HG02970 (cell line): Measurements from ENCODE around the gene ACAT1.
"Not testable (repeated sequence)": the region's sequence is repeated elsewhere in the genome, so short reads cannot be mapped to it uniquely, and the experiment has no call there.

Experiments used
- ATAC-seq: cut with Tn5 transposase; IDR thresholded peaks from one replicate; pipeline ENCODE4 v1.9.1; 2021; ENCODE audit warnings: mild to moderate bottlenecking, moderate library complexity, moderate number of reproducible peaks; ENCODE audit not compliant: unreplicated experiment, low FRiP score

ACAT1 gene

GRCh38 chr11:108142304-108142703 lies 20.9 kb downstream of the ACAT1 start:
- no peak for ATAC-seq

DNA sequence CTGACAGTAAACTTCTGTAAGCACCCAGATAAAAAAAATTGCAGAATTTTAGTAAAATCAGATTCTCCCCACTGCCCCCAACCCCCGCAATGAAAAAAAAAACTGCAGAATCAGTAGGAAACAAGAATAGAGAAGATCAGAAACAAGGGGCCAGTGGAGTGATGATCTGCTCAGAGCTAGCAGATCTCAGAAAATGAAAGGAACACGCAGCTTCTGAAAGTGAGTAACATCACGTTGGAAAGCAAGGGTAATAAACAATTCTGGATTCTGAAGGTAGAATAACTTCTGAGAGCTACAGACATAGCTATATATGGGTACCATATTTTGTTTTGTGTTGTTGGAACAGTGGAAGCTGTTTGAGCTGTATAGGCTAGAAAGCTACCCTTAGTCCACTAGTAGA lies 23.2 kb downstream of the ACAT1 start:
- ATAC-seq: no peak

GRCh38 chr11:108147150-108147549 lies 25.8 kb downstream of the ACAT1 start:
- no peak for ATAC-seq

- no peak for ATAC-seq
Observed at GRCh38 chr11:108148556-108148955, 27.2 kb downstream of the ACAT1 start.

GRCh38 chr11:108154591-108154990 lies 33.2 kb downstream of the ACAT1 start:
- ATAC-seq: no peak

DNA sequence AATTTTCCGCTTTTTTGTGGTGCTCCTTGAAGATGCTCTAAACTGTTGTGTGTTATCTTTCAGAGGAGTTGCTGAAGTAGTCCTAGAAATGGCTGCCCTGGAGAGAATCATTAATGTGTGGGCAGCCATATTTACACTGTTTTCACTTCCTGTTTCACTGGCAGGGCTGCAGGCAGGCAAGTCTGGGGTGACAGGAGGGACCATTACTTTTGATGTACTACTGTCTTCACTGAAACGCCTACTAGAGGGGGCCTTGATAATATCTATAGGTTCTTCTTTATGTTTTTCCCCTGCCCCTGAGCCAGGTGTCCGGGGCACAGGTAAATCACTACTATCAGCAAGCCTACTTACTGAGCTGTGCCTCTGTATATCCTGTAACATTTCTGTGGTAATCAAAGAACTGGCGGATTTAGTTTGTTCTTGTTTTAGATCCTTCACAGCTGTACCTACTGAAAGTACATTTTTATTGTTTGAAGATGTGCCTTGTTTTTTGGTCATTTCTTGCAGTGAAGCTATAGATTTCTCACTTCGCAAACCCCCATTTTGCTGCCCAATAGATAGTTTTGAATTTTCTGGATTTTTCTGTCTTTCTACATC lies 39.7 kb downstream of the ACAT1 start:
- peak; percentile 90 for ATAC-seq

- not testable (repeated sequence) for ATAC-seq
Observed at GRCh38 chr11:108162878-108163277, 41.5 kb downstream of the ACAT1 start.

DNA sequence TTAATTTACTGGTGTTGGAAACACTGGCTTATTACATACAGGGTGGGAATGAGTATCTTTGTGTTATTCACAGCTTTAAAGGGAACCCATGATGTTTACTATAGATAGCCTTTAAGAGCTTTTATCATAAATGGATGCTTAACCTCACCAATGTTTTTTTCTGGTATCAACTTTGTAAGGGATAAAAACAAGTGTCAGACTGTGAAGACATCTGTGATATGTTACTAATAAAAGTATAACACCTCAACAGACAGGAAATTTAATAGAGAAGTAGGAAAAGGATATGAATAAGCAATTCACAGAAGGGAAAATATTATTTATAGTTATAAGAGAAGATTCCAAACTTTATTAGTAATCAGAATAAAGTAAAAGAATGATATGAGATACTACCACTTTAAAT lies 46.3 kb downstream of the ACAT1 start:
- no peak for ATAC-seq

DNA sequence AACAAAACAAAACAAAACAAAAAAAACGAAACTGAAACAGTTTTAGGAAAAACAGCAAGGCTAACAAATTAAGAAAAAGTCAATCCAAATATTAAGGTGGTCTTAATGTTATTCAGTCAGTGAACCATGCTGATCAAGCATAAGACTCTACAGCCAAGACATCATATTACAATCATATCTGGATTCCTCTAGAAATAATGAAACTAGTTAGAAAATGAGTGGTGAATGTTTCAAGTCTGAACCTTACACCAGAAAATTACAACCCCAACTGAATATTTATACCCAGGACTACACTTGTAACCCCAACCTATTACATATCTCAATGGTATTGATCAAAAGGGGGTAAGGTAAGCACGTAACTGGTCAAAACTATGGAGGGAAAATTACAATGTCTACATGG lies 48.8 kb downstream of the ACAT1 start:
- ATAC-seq: no peak

DNA sequence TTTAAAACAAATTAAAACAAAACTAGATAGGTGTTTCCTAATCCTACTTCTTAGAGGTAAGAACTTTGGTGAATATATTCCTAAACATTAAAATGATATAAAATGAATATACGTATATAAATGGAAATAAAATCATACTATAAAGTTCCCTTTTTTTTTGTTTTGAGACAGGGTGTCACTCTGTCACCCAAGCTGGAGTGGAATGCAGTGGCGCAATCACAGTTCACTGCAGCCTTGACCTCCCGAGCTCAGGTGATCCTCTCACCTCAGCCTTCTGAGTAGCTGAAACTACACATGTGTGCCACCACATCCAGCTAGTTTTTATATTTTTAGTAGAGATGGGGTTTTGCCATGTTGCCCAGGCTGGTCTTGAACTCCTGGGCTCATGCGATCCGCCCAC lies 56.2 kb downstream of the ACAT1 start:
- no peak for ATAC-seq

- no peak for ATAC-seq
Observed at GRCh38 chr11:108193725-108194124, 72.4 kb downstream of the ACAT1 start.

- ATAC-seq: no peak
Observed at GRCh38 chr11:108196901-108197300, 75.5 kb downstream of the ACAT1 start.
